ENCODE data around the gene DENND6B.

DENND6B gene

DNA sequence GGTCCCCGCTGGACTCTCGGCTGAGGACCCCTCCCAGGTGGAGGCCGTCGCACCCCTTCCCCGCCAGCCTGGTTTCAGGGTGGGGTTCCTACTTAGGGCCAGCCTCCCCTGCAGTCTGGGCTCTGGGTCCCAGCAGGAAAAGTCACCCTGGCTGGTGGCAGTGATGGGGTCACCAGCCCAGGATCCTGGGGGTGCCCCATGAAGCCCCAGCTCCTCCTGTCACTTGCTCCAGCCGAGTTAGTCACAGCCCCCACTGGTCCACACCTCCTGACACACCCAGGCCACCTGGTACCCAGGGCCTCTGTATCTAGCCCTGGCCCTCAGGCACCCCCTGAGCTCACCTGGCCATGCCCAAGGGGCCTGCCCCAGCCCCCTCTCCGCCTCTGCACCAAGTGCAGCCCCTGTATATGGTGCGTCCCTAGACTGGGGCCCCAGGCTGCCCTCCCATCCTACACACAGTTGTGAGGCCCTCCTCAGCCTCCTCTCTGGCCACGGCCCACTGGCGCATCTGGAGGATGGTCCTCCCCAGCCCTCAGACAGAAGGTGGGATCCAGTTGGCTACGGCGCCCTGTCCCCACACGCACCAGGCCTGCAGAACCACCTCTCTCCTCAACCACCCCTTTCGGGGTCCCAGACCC, 26.1 kb downstream of the DENND6B start:
- no peak for DNase-seq

DNA sequence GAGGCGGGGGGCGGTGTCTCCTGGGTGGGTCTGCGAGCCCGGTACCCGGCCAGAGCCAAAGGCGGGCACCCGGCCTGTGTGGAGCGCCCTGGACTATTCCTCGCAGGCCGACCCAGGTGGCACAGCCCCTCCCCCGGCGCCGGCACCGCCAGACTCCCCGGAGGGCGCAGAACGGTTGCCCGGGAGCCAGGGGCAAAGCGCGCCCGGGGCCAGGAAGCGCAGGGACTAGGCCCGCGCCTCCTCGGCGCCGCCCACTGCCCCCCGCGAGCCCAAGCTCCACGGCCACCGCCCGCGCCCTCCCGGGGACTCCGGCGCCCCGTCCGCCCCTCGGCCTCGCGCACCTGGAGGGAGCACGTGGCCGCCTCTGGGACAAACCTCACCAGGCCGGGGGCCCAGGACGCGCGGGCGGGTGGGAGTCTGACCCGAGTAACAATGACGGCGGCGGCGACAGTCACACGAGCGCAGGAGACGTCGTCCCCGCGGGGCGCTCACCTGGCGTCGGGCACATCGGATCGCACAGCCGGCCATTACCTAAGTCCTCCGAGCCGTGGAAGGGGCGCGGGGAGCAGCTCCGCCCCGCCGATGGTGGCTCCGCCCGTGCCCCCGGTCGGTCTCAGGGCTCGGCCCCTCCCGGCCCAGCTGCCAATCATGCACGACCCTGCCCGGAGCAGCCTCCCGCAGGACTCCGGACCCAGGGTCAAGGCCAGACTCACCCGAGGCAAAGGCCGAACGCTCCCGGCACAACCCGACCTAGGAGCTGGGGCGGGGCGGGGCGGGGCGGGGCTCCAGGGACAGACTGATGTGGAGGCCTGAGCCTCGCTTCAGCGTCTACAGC, 26.8 kb downstream of the DENND6B start:
- no peak for DNase-seq

DNA sequence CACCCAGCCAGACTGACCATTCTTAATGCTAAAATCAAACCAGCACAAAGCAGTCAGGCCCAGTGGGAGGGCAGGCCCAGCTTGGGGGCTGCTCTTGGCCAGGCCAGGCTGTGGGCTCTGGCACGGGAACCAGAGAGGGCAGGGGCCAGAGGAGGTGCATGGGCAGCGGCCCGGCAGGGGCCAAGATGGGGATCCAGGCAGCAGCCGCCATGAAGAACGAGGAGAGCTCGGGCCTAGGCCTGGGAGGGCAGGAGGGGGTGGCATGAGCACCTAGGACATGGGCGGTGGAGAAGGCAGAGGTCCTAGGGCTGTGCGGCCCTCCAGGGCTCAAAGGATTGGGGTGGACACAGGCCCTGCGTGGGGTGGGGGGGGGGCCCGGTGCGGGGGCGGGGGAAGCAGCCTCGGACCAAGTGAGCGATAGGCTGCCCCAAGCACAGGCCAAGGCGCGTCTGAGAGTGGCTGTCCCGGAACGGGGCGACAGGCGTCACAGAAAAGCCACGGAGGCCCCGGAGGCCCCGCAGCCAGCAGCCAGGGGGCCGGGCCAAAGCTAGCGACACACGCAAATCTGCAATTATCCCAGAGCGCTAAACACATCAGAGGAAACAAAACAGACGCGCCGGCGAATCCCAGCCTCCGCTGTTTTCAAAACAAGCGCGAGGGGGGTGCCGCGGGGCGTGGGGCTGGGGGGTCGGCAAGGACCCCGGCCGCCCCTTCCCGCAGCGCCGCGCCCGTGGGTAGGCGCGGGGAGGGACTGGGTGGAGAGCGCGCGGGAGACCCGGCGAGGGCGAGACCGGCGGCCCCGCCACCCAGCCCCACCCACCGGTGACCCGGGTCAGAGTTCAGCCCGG, 27.7 kb downstream of the DENND6B start:
- no peak for DNase-seq

DNA sequence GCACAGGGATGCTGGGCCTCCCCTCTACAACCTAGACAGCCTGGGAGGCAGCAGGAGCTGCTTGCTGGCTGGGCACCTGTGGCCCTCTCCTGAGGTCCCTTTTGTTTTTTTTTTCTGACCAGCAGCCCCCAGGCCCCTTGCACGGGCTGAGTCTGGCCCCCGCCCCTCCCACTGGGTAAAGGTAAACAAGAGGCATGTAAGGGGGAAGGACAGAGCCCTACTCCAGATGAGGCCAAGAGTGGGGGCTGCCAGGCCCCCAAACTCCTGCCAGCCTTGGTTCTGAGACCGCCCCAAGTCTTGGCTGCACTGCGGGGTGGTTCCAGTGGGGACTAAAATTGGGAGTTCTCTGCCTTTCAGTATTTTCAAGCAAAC, 28.6 kb downstream of the DENND6B start:
- no peak for DNase-seq

DNA sequence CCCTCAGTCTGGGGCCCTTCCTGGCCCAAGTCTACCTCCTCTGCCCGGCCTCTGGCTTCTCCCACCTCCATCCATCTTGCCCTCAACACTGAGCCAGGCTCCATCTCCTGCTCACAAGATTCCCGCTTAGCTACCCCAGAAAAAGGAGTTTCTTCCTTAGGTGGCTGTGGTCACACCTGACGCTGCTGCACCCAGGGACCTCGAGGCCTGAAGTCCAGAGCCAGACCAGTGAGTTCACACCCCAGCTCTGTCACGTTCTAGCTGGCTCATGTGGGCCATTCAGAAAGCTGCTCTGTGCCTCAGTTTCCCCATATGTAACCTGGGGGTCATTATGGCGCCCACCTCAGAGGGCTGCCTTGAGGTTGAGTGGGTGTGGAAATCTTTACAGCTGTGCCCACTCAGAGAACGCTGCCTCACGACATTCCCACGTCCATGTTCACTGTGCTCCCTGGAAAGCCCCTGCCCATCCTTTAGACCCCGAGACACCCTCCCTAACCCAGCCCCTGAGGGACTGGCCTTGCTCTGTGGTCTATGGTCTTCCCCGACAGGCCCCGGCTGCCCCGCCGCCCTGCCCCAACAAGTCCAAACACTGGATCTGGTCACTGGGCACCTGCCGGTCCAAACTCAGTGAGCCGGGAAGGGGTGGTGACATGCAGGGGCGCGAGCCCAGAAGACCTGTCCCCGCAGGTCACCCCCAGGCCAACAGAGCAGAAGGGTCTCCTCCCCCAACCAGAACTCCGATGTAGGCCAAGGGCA, 29.1 kb downstream of the DENND6B start:
- no peak for DNase-seq

DNA sequence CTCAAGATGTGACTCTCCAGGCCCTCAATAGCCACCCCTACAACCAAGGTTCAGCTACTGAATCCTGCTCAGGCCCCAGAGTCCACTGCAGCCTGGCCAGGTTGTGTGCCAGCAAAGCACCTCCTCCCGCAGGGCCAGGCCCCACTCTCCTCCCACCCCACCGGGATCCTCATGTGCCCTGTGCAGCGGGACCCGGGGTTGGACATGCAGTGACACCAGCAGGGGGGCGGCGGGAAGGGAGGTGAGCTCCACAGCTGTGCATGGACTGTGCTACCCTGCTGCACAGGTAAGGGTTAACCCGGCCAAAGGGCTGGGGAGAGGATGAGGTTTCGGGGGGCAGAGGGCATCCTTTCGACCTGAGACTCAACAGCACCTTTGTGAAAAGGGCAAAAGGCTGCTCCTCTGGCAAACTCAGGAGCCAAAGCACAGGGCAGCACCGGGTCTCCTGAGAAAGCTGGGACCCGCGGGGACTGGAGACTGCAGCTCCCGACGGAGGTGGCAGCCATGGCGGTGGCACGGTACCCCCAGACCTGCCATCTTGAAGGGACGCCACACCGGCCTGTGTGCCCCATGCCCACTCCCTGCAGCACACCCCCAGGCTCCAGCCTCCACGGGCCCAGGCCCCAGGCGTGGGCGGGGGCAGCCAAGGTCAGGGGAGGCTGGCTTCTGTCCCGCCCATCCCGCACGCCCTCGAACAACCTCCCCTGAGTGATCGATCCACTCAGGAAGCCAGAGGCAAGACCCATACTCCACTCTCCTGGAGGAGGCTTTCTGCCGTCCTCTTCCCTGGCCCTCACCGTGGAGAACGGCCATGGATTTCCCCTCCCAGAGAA, 29.9 kb downstream of the DENND6B start:
- no peak for DNase-seq

DNA sequence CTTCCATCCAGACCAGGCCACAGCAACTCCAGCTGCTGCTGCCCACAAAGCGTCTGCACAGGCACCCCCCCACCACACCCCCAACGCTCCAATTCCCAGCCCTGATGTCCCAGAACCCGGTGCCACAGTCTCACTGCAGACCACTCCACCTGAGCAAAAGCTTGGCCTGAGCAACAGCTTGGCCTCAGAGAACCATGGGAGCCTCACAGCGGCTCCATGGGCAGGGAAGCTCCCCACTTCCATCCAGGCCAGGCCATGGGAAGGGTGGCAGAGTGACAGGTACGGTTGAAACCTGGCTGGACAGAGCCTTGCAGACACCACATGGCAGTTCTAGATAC, 32.5 kb downstream of the DENND6B start:
- no peak for DNase-seq

DNA sequence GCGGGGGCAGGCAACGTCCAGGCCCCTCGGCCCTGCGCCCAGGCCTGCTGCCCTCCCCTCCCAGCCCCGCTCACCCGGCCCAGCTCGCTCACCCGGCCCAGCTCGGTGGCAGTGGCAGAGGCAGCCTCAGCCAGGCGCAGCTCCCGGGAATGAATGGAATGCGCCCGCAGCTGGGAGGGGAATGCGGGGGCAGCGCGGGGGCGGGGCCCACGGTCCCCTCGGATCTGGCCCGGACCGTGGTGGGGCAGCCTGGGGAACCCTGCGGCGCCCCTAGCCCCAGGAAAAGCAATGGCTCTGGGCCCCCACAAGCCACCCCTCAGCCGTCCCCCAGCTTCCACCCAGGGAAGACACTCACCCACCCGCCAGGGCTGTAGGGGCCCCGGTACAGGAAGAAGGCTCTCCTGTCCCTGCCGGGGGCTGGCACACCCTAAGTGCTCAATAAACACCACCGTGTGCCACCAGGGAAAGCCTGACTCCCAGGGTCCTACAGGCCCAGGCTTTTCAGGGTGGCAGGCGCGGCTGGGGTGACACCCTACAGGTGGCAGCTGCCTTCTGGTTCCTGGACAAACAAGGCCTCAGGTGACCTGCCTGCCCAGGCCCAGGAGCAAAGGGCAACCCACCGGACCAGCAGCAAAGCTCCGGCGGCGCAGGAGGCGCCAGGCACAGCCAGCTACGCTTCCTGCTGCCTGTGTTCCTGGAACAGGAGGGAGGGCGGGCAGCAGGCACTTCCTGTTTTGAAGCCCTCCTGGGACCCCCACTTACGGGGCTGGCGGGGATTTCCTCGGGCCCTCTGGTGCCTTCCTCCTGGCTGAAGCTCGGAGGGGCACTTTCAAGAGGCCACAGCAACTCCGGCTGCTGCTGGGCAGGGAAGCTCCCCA, 33.1 kb downstream of the DENND6B start:
- peak; percentile 55 for DNase-seq

DNA sequence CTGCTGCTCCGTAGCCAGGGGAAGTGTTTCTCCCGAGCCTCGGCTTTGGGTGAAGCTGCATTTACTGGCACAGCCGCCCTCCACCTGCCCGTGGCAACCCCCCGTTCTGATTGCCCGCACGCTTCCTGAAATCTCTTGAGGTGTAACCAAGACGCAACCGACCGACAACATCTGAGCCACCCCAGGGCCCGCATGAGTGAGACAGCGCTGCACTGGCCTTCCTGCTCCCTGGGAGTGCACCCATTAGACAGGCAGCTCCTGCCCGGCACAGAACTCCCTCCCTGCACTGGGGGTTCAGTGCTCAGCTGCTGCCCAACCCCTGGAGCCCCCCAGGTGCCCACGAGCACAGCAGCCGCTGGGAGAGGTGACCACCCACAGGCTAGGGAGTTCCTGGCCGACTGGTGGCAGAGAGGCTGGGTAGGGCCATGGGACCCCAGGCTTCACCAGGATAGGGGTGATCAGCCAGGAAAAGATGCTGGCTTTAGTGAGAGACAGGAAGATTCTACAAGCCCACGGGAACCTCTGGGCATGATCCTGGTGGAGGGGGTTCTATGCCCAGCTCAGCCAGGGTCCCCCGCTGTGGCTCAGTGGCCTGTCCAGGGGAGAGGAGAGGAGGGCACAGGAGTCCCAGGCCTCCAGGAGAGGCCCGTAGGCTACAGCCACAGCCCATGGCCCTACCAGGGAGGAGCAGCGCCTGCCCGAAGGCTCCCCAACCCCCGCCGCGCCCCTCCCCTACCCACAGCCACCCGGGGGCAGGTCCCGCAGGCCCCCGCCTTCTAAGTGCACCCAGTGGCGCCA, 34.0 kb downstream of the DENND6B start:
- DNase-seq = no peak

DNA sequence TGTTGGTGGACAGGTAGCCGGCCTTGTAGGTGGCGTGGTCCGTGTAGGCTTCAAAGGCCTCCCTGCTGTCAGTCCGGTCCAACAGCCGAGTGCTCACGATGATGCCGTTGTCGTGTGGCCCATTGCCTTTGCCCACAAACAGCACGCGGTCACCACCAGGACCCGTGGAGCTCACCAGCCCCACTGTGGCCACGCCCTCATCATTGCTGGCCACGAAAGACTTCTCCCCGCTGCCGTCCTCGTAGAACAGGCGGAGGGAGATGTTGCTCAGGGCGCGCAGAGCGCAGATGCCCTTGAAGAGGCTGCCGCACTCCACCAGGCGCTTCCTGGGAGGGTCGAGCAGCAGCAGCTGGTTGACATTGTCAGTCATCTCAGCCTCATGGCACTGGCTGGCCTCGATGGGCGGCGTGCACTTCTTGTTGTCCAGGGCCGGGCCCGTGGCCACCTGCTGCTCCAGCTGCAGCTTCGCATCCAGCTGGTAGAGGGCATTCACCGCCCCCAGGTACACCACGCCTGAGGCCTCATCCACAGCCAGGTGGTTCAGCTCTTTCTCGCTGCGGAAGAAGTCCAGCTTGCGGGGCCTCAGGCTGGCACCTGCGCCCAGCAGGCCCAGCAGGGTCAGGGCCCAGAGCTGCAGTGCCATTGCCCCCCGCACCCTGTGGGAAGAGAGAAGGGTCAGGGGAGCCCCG, 36.7 kb downstream of the DENND6B start:
- no peak for DNase-seq

DNA sequence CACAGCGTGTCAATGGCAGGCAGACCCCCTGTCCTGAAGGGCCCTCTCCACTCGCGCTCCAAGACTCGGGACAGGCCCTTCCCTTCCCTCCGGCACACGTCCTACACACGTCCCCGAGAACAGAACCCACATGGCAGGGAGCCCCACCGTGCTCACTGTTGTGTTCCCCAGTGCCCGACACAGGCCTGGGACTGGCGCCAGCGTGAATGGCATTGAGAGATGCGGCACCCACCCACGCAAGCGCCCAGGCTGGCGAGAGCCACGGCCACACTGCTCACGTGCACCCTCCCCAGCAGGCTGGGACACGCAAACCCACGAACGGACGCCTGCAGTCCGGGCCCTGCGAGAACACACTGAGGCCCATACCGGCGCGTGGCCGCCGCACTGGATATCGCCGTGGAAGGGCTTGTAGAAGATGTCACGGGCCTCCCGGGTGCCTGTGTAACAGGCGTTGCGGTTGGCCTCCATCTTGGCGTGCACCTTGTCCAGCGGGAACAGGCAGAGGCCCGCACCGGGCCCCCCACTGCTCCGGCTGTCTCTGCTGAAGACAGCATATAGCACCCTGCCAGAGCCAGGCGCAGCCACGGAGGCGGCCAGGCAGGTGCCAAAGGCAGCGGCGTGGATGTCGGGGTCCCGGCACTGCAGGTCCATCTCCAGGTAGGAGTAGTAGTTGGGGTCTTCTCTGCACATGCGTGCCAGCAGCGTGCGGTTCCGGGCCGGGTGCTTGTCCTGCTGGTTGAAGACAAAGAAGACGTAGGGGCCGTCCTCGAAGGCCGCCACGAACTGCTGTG, 37.5 kb downstream of the DENND6B start:
- DNase-seq = no peak

DNA sequence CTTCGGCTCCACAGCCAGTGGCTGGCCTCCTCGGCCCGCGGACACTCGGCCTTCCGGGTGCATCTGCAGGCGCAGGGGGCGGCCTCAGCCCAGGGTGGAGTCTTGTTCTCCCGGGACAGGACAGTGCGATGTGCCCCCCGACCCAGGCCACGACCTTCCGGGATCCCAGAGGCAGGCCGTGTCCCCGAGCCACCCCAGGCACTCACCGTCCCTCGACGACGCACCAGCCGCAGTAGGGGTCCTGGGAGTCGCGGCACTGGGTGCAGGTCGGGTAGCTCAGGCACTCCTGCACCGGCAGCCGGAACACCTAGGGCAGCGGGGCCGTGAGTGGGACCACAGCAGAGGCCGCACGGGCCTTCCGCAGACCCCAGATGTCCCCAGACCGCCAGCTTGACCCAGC, 39.1 kb downstream of the DENND6B start:
- no peak for DNase-seq

DNA sequence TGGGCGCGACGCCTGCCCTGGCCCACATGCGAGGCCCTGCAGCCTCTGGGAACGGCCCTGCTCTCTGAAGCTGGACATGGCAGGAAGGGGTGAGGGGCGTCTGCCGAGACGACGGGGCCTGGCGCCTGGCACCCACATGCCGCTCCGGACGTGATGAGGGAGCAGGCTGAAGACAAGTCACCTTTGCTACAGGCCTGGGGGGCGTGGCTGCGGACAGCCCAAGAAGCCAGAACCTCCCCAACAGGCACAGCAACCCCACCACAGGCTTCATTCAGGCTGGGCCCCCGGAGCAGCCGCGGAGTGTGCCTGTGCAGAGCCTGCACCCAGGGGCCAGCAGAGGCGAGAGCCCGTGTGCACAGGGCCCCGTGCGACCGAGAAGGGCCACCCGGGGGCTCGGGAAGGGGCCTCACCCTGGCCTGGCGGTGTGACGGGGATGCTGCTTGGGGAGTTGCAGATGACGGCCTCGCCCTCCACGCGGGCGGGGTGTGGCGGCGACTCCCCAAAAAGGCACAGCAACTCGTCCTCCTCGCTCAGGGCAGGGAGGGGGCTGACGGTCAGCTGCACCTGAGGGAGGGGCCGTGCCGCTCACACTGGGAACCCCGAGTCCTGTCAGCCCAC, 40.0 kb downstream of the DENND6B start:
- DNase-seq = no peak

DNA sequence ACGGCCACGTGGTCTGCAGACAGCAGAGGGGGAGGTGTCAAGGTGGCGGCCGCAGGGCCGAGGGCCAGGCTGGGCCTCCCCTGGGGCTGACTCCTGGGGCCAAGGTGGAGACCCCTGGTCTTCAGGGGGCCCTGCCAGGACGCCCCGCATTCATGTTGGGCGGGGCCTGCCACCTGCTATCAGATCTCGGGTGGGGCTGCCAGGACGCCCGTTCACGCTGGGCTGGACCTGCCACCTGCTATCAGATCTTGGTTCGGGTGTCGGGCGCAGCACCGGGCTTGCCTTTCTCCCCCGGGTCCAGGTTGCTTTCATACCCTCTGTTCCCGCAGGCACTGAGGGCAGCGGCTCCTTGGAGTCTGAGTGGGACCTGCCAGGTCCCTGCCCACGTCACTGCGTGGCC, 40.5 kb downstream of the DENND6B start:
- no peak for DNase-seq

DNA sequence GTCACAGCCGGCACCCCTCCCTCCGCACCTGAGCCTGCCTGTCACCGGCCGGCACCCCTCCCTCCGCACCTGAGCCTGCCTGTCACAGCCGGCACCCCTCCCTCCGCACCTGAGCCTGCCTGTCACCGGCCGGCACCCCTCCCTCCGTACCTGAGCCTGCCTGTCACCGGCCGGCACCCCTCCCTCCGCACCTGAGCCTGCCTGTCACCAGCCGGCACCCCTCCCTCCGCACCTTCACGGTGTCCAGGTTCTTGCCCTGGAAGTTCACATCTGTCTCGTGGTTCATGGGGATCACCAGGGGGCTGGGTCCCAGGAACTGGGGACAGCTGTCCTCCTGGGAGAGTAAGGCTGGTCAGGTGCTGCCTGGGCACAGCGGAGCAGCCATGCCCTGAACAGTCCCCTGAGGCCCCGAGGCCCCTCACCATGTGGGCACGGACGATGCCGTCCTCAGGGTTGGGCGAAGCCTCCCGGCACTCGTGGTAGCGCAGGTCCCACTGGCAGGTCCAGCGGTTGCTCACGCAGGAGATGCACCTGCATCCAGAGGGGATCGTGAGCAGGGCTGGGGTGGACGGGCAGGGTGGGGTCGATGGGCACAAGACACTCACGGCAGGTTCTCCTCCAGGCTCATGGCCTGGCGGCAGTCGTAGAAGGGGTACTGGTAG, 41.1 kb downstream of the DENND6B start:
- no peak for DNase-seq

DNA sequence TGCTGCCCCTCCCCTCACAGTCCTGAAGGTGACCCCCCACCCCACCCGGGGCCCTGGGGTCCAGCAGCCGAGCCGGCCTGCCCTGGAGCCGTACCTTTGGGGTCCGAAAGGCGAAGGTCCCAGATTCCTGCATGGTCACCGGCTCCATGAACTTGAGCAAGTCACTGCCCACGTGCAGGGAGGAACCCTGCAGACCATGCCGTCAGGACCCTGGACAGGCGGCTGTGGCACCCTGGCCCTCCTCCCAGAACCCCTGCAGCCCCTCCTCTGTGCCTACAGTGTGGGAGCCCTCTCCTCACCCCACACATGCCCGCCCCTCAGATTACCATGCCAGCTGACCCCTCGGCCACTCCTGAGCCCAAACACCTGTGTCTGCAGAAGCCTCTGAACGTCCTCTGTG, 42.3 kb downstream of the DENND6B start:
- DNase-seq = no peak

DNA sequence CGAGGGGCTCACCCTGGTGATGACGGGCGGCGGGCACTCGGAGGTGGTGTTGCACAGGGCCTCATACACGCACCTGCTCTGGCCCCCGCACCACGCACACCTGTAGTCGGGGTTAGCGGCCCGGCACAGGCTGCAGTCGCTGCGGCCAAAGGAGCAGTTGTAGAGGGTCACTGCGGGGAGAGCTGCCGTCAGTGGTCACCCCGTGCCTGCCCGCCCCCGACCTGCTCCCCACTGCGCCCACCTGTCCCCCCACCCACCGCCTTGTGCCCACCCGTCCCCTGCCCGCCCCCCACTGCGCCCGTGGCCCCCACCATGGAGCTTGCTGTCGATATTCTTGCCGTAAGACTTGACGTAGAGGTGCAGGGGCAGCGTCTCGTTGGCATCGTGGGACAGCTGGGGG, 43.0 kb downstream of the DENND6B start:
- no peak for DNase-seq
